Raji (cell line): ENCODE data around the gene GH2.

Source experiments
- POLR2A ChIP-seq: IDR thresholded peaks from 2 replicates; pipeline ENCODE4 v1.6.1; 2011; ENCODE audit warnings: low read depth, low read length, control low read depth; ENCODE audit not compliant: insufficient read depth

The GH2 gene

DNA sequence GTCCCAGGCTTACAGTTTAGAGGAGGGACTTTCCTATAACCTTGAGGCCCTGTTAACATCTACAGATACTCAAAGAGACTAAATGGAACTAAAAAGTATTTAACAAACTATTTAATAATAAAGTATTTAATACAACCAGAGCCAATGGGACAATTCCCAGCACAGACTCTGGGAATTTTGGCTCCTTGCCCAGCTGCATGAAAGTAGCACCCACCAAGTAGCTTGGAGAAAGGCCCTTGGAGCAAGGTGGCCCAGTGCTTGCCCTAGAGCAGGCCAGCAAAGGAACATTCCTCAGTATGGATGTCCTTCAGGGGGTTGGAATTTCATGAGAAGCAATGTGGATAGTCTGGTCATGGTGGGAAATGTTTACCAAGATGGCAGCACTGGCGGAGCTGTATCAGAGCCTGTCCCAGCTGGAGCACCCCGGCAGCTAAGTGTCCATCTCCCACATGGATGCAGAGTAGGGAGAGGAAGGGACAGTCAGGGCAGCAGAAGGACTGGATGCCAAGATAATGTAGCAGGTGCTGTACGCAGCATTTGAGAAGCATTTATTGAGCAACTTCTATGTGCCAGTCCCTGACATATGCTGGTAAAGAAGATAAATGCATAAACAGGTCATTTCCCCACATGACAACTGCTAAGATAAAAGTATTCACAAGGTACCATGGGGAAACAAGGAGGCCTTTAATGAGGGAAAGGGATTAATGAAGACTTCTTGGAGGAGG is 34.1 kb downstream of the GH2 start:
- no peak for TF ChIP-seq POLR2A

DNA sequence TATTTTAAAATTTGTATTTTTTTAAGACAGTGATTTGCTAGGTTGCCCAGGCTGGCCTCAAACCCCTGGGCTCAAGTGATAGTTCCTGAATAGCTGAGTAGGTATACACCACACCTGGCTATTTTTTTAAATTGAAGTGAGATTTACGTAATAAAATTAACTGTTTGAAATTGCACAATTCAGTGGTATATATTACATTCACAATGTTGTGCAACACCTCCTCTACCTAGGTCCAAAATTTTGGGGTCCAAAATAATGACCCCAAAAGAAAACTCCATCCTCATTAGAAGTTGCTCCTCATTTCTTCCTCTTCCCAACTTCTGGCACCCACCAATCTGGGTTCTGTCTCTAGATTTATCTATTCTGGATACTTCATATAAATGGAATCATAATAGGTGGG is 36.2 kb downstream of the GH2 start:
- no peak for TF ChIP-seq POLR2A

GRCh38 chr17:63843910-63844677 is 37.6 kb downstream of the GH2 start:
- no peak for TF ChIP-seq POLR2A

DNA sequence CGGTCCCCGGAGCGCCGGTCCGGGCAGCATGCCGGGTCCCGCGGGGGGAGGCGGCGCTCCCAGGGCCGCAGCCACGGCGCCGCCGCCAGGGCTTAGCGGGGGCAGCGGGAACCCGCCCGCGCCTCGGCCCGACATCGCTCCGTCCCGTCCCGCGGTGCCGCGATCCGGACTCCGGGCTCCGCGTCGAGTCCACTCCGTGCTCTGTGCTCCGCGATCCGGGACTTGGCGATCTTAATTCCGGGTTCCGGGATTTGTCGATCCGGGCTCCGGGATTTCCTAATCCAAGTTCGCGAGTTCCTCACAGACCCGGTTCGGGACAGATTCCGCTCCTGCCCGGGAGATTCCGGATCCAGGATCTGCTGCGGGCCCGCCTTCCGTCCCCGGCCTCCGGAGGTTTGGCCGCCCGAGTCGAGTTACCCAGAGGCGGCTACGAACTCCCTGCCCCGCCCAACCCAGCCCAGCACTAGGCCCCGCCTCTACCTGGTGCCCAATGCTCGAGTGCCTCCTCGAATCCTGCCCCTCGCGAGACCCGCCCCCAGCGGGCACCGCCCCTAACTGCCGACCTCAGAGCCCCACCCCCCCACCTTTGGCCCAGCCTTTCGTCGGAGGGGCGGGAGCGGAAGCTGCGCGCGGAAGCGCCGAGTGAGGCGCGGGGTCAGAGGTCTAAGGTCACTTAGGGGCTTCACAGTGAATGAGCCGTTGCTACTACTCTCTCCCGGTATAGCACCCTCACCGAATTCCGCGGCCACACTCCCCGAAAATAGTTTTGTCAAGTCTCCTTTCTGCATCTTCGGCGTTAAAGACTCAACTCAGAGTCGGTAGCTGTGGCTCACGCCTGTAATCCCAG is 39.0 kb downstream of the GH2 start, which contains the start of gene SMARCD2:
Gene SMARCD2, minus strand, starts transcription at position 146 of the 847 bp plus-strand sequence. Its CDS starts 11 bp downstream, at position 135.
- TF ChIP-seq POLR2A = peak; percentile 67

DNA sequence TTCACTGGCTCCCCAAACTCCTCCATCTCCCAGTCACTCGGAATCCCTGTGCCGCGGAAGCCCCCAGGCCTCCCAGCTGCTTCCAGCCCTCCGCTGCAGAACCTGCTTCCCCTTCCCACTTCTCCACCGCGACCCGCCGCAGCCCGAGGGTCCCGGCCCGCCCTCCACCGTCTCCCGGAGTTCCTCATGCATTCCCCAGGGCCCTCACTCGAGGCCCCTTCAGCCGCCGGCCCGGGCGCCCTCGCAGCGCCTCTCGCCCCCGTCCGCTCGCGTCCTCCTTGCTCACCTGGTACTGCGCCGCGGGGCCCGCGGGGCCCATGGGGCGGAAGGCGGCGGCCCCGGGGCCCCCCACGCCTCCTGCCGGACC is 39.6 kb downstream of the GH2 start:
- TF ChIP-seq POLR2A = no peak

DNA sequence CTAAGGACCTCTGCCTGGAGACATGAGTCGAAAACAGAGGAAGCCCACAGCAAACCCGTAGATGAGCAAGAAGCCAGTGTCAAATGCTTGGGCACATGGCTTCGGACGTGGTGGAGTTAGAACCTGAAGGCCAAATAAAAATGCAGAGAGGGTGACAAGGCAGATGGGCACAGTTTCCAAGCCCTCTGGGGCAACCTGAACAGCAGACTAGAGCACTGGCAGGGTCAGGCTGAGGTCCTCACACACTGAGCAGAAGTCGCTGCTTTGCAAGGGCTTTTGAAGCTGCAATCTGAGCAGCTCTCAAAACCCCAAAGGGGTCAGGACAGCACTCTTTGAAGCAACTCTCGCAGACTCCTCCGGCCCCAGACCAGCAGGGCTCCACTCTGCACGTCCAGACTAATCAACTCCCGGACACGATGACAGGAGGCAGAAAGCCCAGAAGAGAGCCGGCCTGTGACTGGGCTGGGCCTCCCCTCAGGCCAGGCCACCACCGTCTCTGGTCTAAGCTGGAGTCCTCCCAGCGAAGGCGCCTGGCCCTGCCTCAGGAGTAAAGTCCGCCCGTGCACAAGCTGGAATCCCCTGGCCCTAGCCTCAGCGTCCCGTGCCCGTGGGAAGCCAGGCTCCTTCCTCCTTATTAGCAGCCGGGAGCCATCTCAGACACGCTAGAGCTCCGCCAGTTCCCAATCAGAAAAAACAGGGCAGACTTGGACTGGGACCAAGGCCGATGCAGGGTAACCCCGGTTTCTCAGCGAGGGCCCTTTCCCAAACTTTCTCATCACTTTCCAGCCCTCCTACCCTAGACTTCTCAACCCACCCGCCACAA is 40.2 kb downstream of the GH2 start:
- no peak for TF ChIP-seq POLR2A

DNA sequence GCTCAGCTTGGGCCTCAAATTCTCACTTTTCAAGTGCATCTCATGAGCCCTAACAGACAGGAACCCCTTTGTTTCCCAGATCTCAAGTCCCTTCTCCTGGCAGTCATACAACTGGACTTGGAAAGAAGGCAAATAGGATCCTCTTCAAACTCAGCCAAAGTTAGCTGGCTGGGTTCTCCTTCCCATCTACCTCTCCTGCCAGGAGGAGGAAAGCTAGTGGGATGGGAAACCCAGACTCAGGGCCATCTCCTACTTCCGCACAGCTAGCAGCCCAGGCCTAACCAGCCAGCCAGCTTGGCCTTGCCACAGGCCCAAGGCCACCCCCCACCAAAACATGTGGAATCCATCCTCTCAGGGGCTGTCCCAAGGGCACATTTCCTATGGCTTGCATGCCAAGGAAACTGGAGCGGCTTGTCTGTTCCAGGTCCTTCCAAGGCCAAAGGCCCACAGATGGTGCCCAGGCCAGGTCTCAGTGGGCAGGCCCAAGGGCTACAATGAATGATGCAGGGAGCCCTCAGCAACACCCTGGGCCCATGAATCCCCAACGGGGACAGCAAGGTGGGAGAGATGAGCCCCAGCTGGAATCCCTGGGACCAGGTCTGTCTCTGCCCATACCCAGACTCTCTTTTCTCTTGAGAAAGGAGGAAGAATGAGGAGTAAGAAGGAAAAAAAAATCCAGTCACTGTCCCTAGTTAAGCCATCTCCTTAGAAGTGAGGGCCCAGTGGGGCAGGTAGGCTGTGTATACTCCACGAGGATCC is 41.0 kb downstream of the GH2 start:
- TF ChIP-seq POLR2A = no peak

- no peak for TF ChIP-seq POLR2A
Measured at GRCh38 chr17:63838631-63839171, 43.0 kb downstream of the GH2 start.

- no peak for TF ChIP-seq POLR2A
Measured at GRCh38 chr17:63837962-63838600, 43.7 kb downstream of the GH2 start.

DNA sequence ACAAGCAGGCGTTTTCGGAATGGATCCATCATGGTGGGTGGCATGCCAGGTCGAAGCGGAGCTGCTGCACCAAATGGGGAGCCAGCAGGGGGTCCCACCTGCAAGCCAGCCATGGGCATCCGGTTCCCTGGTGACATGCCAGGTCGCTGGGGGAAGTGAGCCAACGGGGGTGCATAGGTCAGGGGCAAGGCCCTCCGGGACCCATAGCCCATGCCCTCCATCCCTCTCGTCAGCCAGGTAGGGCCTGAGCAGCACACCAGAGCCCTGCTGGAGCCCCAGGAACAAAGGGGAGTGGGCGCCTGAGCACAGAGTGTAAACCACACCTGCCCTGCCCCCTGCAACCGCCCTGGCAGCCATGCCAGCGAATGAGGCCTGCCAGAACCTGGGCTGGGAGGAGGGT is 44.3 kb downstream of the GH2 start:
- TF ChIP-seq POLR2A = no peak

DNA sequence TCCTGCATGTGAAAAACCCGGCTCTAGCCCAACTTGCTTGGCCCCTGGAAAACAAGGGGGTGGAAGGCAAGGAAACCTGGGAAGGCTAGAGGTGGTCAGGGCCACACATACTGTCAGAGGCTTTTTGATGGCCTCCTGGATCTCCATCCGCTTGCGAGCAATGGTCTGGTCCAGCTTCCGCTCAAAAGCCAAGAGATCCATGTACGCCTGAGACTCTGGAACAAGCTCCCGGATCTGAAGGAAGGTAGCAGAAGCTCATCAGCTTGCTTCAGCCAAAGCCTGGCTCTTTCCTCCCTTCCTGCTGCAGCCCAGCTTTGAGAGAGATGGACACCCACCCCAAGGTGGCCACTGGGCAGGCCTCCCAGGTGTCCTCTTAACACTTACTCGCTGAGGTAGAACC is 44.9 kb downstream of the GH2 start:
- TF ChIP-seq POLR2A = no peak

DNA sequence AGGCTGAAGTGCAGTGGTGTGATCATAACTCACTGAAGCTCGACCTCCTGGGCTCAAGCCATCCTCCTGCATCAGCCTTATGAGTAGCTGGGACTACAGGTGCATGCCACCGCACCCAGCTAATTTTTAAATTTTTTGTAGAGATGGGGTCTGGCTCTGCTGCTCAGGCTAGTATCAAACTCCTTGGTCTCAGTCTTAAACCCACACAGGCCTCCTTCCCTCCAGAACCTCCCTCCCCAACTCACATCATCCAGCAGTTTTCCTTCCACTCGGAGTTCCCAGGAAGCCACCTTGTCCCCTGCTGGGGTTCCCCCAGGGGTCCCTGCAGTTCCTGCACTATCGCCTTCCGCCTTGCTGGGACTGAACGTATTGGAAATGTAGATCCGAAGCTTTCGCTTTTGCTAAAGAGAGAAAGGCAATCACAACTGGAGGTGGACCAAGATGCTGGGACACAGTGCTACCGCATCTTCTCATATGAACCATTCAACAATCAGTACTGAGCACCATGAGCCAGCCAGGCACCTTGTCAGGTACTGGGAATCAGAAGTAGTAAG is 46.5 kb downstream of the GH2 start:
- TF ChIP-seq POLR2A = no peak

DNA sequence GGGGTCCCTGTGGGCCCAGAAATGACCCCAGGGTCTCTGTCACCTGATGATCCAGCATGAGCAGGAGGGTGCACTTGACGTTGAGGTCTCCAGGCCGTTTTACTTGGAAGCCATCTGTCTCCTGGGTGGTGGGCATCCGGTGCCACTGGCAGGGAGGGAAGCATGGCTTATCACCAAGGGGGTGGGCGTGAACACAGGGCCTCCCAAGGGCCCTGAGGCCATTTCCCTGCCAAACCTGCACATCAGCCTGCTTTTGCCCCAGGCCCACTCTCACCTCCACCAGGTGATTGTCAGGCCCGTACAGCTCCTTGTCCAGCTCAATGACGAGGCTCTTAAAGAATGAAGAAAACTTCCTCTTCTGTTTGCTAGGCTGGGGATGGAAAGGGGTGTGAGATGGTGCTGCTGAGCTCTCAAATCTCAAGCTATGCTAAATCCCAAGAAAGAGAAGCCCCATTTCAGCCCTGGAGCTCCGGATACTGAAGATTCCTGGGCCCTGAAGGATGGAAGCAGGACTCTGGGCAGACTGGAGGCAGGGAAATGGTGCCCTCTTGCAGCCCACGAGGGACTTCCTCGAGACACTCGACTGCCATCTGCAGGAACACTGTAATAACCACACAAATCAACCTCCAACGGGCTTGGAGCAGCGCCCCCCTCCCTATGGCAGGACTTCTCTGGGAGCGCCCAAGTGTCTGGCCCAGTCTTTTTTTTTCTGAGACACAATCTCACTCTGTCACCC is 47.1 kb downstream of the GH2 start:
- TF ChIP-seq POLR2A = no peak
